CD4-positive, alpha-beta T cell (primary cell): Measurements from ENCODE around the gene KNDC1. TPM values are rescaled to one million over a fixed set of nuclear protein-coding genes. Genes with fewer than 3 reads are reported as not detected.

Experiments
- ATAC-seq: fragments of 200-7000 bp; cut with Tn5 transposase; one replicate; pipeline ENCODE4 v1.10.0; 2022; ENCODE audit warnings: mild to moderate bottlenecking; ENCODE audit not compliant: poor library complexity
- CTCF ChIA-PET: fragments of 350-600 bp; sonication (Branson Sonifier 250); formaldehyde crosslinking; loops from one replicate; lab custom pipeline; 2021; ENCODE audit warnings: antibody characterized with exemption, inconsistent platforms; lab: Charles Lee
- POLR2A ChIA-PET: fragments of 350-600 bp; sonication (Branson Sonifier 250); formaldehyde crosslinking; loops from one replicate; lab custom pipeline; 2021; ENCODE audit warnings: antibody characterized with exemption, inconsistent platforms; lab: Charles Lee
- DNase-seq, 14 experiments: peaks; one replicate each; pipeline ENCODE4 v3.0.0-alpha.2; 2013 to 2020; ENCODE audit warnings: mixed read lengths in 2 of 14
- H3K27ac ChIP-seq, 2 donors: one replicate each; pipeline versions ENCODE4 v1.5.1 to v1.7.0; 2013; ENCODE audit warnings: low read length in 2 of 2, low read depth in 1 of 2, mild to moderate bottlenecking in 1 of 2
- H3K27me3 ChIP-seq, 2 experiments: 1 replicate in 1 of 2; 2 replicates in 1 of 2; pipeline versions ENCODE4 v1.6.1 to v1.7.0; 2013; ENCODE audit warnings: low read length in 2 of 2, control low read depth in 1 of 2, mild to moderate bottlenecking in 1 of 2, moderate library complexity in 1 of 2; ENCODE audit not compliant: insufficient read depth in 2 of 2, control insufficient read depth in 1 of 2
- H3K36me3 ChIP-seq: one replicate; pipeline ENCODE4 v1.6.1; 2013; ENCODE audit warnings: low read length, control low read depth; ENCODE audit not compliant: insufficient read depth
- H3K4me1 ChIP-seq: one replicate; pipeline ENCODE4 v1.6.1; 2013; ENCODE audit warnings: low read length, control low read depth; ENCODE audit not compliant: insufficient read depth
- H3K4me3 ChIP-seq: one replicate; pipeline ENCODE4 v1.5.1; 2013; ENCODE audit warnings: mild to moderate bottlenecking, low read length, moderate library complexity
- H3K9me3 ChIP-seq, 2 experiments: 1 replicate in 1 of 2; 2 replicates in 1 of 2; pipeline versions ENCODE4 v1.6.1 to v1.7.0; 2013; ENCODE audit warnings: low read length in 2 of 2, mild to moderate bottlenecking in 2 of 2, control low read depth in 1 of 2, moderate library complexity in 1 of 2; ENCODE audit not compliant: control insufficient read depth in 1 of 2, insufficient read depth in 1 of 2
- H3K27ac Mint-ChIP-seq: one replicate; pipeline ENCODE4 v1.8.0; 2020; ENCODE audit warnings: mixed read lengths
- H3K27me3 Mint-ChIP-seq: one replicate; pipeline ENCODE4 v1.8.0; 2021; ENCODE audit warnings: mixed read lengths
- H3K36me3 Mint-ChIP-seq: one replicate; pipeline ENCODE4 v1.8.0; 2021; ENCODE audit warnings: low read depth, mixed read lengths
- H3K4me1 Mint-ChIP-seq: one replicate; pipeline ENCODE4 v1.8.0; 2021; ENCODE audit warnings: low read depth, mixed read lengths
- H3K4me3 Mint-ChIP-seq: one replicate; pipeline ENCODE4 v1.8.0; 2020; ENCODE audit warnings: mild to moderate bottlenecking, mixed read lengths
- H3K9me3 Mint-ChIP-seq: one replicate; pipeline ENCODE4 v1.8.0; 2020; ENCODE audit warnings: mixed read lengths
- intact Hi-C, 2 experiments: fragments of 100-400 bp; cut with DNase I in 1 of 2; cut with micrococcal nuclease in 1 of 2; formaldehyde crosslinking; loops; one replicate each; pipeline versions ENCODE4 v1.15.1 to v1.9.0; 2023 to 2025; cut with DNase I, micrococcal nuclease
- total RNA-seq, 174 experiments: library from RNA in 2 of 174; stranded (reverse) in 2 of 174; gene quantifications; one replicate each; pipeline ENCODE4 v1.2.3 and lab custom pipeline; 2021 to 2026
- TF ChIP-seq, protein P1 (sequence below): fragments of 200-600 bp; IDR thresholded peaks from one replicate; pipeline ENCODE4 v1.8.0; 2022; ENCODE audit warnings: antibody characterized with exemption, mild to moderate bottlenecking

Gene KNDC1
- total RNA-seq, 2 experiments from 2014 or later: not detected

DNA sequence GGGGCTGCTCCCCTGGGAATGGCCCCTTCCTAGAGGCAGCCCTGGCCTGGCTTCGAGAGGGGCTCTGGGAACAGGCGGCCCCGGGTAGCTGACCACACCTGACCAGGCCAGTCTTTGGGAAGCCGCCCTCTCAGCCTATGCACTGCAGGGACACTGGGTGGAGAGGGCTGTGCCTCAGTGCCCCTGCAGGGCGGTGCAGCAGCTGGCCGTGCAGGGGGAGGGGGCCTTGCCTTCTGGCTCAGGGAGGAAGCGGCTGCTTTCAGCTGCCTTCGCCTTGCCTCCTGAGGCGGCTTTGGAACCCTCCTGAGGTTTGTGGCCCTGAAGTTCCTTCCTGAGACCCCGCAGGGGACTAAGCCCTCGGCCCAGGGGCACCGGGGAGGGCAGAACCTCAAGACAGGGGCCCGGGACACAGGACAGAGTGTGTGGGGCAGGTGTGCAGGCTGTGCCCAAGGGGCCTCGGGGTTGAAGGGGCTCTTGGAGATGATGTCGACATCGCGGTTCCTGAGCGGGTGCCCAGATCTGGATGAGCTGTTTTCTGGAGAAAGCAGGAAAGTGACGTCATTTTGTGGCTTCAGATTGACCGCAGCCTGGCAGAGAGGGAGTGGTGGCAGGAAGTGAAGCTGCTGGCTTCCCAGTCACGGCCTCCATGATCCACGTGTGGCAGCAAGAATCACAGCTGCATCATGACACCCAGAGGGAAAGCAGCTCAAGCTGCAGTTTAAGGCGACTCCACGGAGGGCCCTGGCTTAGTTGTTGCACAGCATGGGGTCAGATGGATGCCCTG is 99.0 kb downstream of the KNDC1 start:
- TF ChIP-seq, protein P1, sequence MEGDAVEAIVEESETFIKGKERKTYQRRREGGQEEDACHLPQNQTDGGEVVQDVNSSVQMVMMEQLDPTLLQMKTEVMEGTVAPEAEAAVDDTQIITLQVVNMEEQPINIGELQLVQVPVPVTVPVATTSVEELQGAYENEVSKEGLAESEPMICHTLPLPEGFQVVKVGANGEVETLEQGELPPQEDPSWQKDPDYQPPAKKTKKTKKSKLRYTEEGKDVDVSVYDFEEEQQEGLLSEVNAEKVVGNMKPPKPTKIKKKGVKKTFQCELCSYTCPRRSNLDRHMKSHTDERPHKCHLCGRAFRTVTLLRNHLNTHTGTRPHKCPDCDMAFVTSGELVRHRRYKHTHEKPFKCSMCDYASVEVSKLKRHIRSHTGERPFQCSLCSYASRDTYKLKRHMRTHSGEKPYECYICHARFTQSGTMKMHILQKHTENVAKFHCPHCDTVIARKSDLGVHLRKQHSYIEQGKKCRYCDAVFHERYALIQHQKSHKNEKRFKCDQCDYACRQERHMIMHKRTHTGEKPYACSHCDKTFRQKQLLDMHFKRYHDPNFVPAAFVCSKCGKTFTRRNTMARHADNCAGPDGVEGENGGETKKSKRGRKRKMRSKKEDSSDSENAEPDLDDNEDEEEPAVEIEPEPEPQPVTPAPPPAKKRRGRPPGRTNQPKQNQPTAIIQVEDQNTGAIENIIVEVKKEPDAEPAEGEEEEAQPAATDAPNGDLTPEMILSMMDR: no peak
- ChIA-PET POLR2A (interaction anchor here (0.8 to 2.7 kb wide), 5 partner anchors 10 to 49 kb away, joined by 3 to 20 read pairs (median 4); partner anchors contain the start of gene ADAM8), CTCF (interaction anchor here (1.4 to 2.8 kb wide), 4 partner anchors 16 to 71 kb away, joined by 4 to 20 read pairs (median 5); no protein-coding TSS in a partner anchor)
- Mint-ChIP-seq H3K4me3 (peak overlapping the region; percentile 86), H3K4me1 (peaks cover 62% of the 10 kb centered on the region), H3K27ac (peak overlapping the region; percentile 99), H3K27me3 (peaks cover 5% of the 10 kb centered on the region), H3K9me3 (no peaks in the 10 kb centered on the region), H3K36me3 (peaks cover 7% of the 10 kb centered on the region)
- intact Hi-C loops: loop anchor here in 1 of 2 experiments (1.0 to 5.0 kb wide), 2 partner anchors 16 to 48 kb away; partner anchors contain the start of genes TUBGCP2 and ZNF511
- peak overlapping the region; percentile 67 to 87 for H3K27ac ChIP-seq
- no peaks in the 10 kb centered on the region for H3K9me3 ChIP-seq
- ATAC-seq: peak; percentile 63
- H3K27me3 ChIP-seq: no peaks in the 10 kb centered on the region
- H3K4me1 ChIP-seq: peaks cover 69% of the 10 kb centered on the region
- H3K36me3 ChIP-seq: peaks cover 7% of the 10 kb centered on the region
- peak; percentile 46 to 93 (median 76) for DNase-seq
- H3K4me3 ChIP-seq: peak overlapping the region; percentile 34

DNA sequence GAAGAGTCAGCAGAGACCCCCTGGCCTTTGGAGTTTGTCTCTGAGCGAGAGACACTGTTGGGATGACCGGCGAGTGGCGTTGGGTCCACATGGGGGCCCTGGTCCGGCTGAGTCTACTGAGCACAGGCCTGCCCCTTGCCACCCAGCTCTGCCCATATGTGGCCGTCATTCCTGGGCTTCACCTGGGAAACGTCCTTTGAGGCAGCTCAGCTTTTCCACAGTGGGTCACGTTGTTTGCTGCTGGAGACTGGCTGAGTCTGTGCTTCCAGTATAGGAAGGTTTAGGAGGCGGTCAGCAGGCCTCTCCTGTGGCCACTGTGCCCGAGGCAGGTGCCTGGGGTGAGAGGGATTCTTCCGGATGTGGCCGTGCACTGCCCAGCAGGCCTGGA is 99.6 kb downstream of the KNDC1 start:
- peaks cover 12% of the 10 kb centered on the region for H3K36me3 Mint-ChIP-seq
- TF ChIP-seq, protein P1: no peak
- CTCF ChIA-PET: interaction anchor here (1.4 to 2.8 kb wide), 3 partner anchors 16 to 70 kb away, joined by 4 to 20 read pairs (median 6); no protein-coding TSS in a partner anchor
- Histone ChIP-seq H3K27ac (peak overlapping the region; percentile 48 to 87), H3K4me3 (no peak overlapping the region), H3K4me1 (peaks cover 75% of the 10 kb centered on the region), H3K9me3 (no peaks in the 10 kb centered on the region), H3K36me3 (peaks cover 7% of the 10 kb centered on the region), H3K27me3 (no peaks in the 10 kb centered on the region)
- H3K4me1 Mint-ChIP-seq: peaks cover 68% of the 10 kb centered on the region
- H3K9me3 Mint-ChIP-seq: no peaks in the 10 kb centered on the region
- DNase-seq (no peak), ATAC-seq (no peak)
- peaks cover 5% of the 10 kb centered on the region for H3K27me3 Mint-ChIP-seq
- peak overlapping the region; percentile 99 for H3K27ac Mint-ChIP-seq
- peak overlapping the region; percentile 86 for H3K4me3 Mint-ChIP-seq
- intact Hi-C loops: loop anchor here in 1 of 2 experiments (1.0 to 5.0 kb wide), 2 partner anchors 16 to 48 kb away; partner anchors contain the start of genes TUBGCP2 and ZNF511
- POLR2A ChIA-PET: interaction anchor here (0.8 to 2.7 kb wide), 3 partner anchors 9 to 19 kb away, joined by 3 to 20 read pairs (median 11); no protein-coding TSS in a partner anchor

DNA sequence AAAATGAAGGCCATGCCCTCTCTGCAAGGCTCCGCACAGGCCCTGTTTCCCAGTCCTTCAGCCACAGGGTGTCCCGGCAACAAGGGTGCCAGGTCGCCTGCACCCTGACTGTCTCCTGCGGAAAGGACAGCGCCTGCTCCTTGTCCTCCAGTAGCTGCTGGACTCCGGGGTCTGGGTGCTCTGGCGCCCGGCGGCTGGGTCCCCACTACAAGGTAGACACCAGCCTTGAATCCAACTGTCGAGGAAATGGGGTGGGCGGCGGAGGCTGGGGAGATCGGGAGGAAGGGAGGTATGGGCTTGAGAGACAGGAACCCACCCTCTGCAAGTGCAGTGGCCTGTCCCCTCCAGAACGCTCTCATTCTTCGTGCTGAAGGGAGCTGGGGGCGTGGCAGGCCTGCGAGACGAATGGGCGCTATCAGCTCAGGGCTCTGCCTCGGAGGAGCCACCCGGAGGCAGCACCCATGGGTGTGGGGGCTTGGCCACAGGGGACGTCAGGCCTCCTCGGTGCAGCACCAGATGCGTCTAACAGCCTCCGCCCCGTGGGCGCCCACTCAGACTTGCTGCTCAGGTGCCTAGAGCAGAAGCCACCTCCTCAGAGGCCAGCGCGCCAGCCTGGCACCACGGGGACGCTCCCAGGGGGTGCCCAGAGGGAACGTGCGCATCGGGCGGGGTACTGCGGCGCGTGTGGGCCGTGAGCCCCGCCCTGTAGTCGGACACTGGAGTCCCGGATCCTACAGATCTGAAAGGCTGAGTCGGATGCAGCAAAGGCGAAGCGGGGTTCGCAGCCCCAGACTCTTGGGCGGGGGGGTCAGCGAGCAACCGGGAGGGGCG is 101.1 kb downstream of the KNDC1 start:
- Mint-ChIP-seq H3K4me1 (peaks cover 81% of the 10 kb centered on the region), H3K9me3 (no peaks in the 10 kb centered on the region)
- POLR2A ChIA-PET: interaction anchor here (1.6 to 1.8 kb wide), 2 partner anchors 14 to 47 kb away, joined by 6 read pairs; no protein-coding TSS in a partner anchor

More for the DNA sequence above, 101.1 kb downstream of the KNDC1 start:
- Histone ChIP-seq H3K4me3 (peak overlapping the region; percentile 55), H3K27ac (peak overlapping the region; percentile 63 to 71), H3K4me1 (peaks cover 89% of the 10 kb centered on the region), H3K27me3 (no peaks in the 10 kb centered on the region), H3K9me3 (no peaks in the 10 kb centered on the region), H3K36me3 (peaks cover 7% of the 10 kb centered on the region)
- TF ChIP-seq, protein P1: no peak
- DNase-seq (peak; percentile 31 to 88 (median 55)), ATAC-seq (peak; percentile 48)
- Mint-ChIP-seq H3K4me3 (peak overlapping the region; percentile 86), H3K27me3 (peaks cover 5% of the 10 kb centered on the region), H3K27ac (peak overlapping the region; percentile 99), H3K36me3 (peaks cover 19% of the 10 kb centered on the region)
- intact Hi-C loops: loop anchor here (1.0 to 10.0 kb wide), 7 partner anchors 15 to 956 kb away; partner anchors contain the start of genes ADAM8 (in 1 of the 2), ECHS1 (in 1 of the 2), INPP5A (in 1 of the 2) and MTG1 (in 1 of the 2)
- CTCF ChIA-PET: interaction anchor here (1.7 kb wide), 1 partner anchor 14 kb away, joined by 7 read pairs; no protein-coding TSS in a partner anchor
